22Rv1 (cell line): ENCODE results near the gene TUBG2.

Experiments used
- H3K27ac ChIP-seq: fragments of 450-650 bp; 2 replicates; pipeline ENCODE4 v1.5.1; 2017
- CTCF ChIP-seq: fragments of 450-650 bp; IDR thresholded peaks from 2 replicates; pipeline ENCODE4 v1.5.1; 2017; ENCODE audit warnings: mild to moderate bottlenecking
- ZFX ChIP-seq: fragments of 450-650 bp; IDR thresholded peaks from 2 replicates; pipeline ENCODE4 v1.6.1; 2017; ENCODE audit warnings: antibody characterized with exemption, borderline replicate concordance

The TUBG2 gene

GRCh38 chr17:42665581-42666001 is 6.5 kb downstream of the TUBG2 start:
- TF ChIP-seq ZFX (no peak), CTCF (no peak)
- no peak overlapping the region for H3K27ac ChIP-seq

- peak overlapping the region; percentile 71; the same call in 1 of the 2 replicates for H3K27ac ChIP-seq
Observed at GRCh38 chr17:42666126-42666525, 7.0 kb downstream of the TUBG2 start.

- peak overlapping the region; percentile 71 for H3K27ac ChIP-seq
- TF ChIP-seq CTCF, result no peak
Observed at GRCh38 chr17:42667088-42667951, 8.2 kb downstream of the TUBG2 start.

- H3K27ac ChIP-seq, result peak overlapping the region; percentile 71
- TF ChIP-seq ZFX, result no peak
- TF ChIP-seq CTCF, result no peak
Observed at GRCh38 chr17:42669705-42669976, 10.6 kb downstream of the TUBG2 start.

- H3K27ac ChIP-seq, result peak overlapping the region; percentile 71; the same call in 1 of the 2 replicates
Observed at GRCh38 chr17:42669977-42670788, 11.1 kb downstream of the TUBG2 start.

GRCh38 chr17:42670789-42671657 is 11.9 kb downstream of the TUBG2 start:
- no peak for TF ChIP-seq ZFX
- TF ChIP-seq CTCF, result no peak
- H3K27ac ChIP-seq, result no peak overlapping the region

More at GRCh38 chr17:42669977-42670788, 11.1 kb downstream of the TUBG2 start:
- TF ChIP-seq CTCF (no peak), ZFX (no peak)

- no peak overlapping the region for H3K27ac ChIP-seq
- no peak for TF ChIP-seq CTCF
- TF ChIP-seq ZFX, result no peak
Observed at GRCh38 chr17:42672038-42672437, 13.0 kb downstream of the TUBG2 start.
